ENCODE results near the gene TUBA1C. TPM values are rescaled to one million over a fixed set of nuclear protein-coding genes. Genes with fewer than 3 reads are reported as not detected.
A peak's percentile ranks its signal among the peaks of the same experiment; 100 is the strongest.
"Not testable (repeated sequence)": the region's sequence is repeated elsewhere in the genome, so short reads cannot be mapped to it uniquely, and the experiment has no call there.

Gene TUBA1C
- total RNA-seq, 1 experiment from 2014 or later: 660 TPM

GRCh38 chr12:49282302-49282701, 17.4 kb downstream of the TUBA1C start:
- H3K27ac Mint-ChIP-seq: 0 out of 7 replicates have a peak overlapping the region, but pooled peaks of 1 of the 3 experiments have one; percentile 73
- Histone ChIP-seq H3K27me3 (ENCODE audit: insufficient read depth, low read length) (no peaks in the 10 kb centered on the region), H4K20me1 (ENCODE audit: control insufficient read depth, insufficient read depth, insufficient read length) (no peaks in the 10 kb centered on the region), H4K5ac (ENCODE audit: insufficient read length, low read depth, low read length) (no peak overlapping the region), H2BK5ac (ENCODE audit: insufficient read length, low read length) (no peak overlapping the region), H3K27ac (ENCODE audit: insufficient read length, low read depth, low read length) (no peak overlapping the region), H3K79me1 (ENCODE audit: insufficient read depth, low read depth, low read length, poor library complexity, severe bottlenecking) (no peaks in the 10 kb centered on the region), H2BK15ac (ENCODE audit: low read depth, low read length) (no peak overlapping the region), H3K14ac (ENCODE audit: insufficient read depth, low read length) (no peak overlapping the region), H3K4ac (ENCODE audit: low read depth, low read length) (no peak overlapping the region), H3T11ph (ENCODE audit: low read length) (no peak overlapping the region), H3K9ac (ENCODE audit: extremely low read depth, insufficient read length, low read length) (no peak overlapping the region), H3K18ac (ENCODE audit: insufficient read length, low read depth, low read length) (no peak overlapping the region), H2BK20ac (ENCODE audit: low read depth, low read length, poor library complexity, severe bottlenecking) (no peak overlapping the region), H3K56ac (ENCODE audit: insufficient read length, low read depth, low read length) (no peak overlapping the region), H2BK12ac (ENCODE audit: insufficient read length, low read depth, low read length) (no peak overlapping the region), H2AK5ac (ENCODE audit: insufficient read length, low read length) (no peak overlapping the region), H3K9me3 (ENCODE audit: control insufficient read depth, low read depth, low read length) (no peaks in the 10 kb centered on the region), H4K91ac (ENCODE audit: insufficient read length, low read depth, low read length) (no peak overlapping the region), H3K4me2 (ENCODE audit: insufficient read depth, insufficient read length, low read length) (no peak overlapping the region), H3K4me1 (ENCODE audit: insufficient read depth, low read length) (no peaks in the 10 kb centered on the region; the same call in 1 of the 2 replicates), H3K23me2 (ENCODE audit: insufficient read length, low read depth, low read length, poor library complexity, severe bottlenecking) (no peaks in the 10 kb centered on the region), H2AFZ (ENCODE audit: low read length) (no peak overlapping the region), H4K8ac (replicated peaks; ENCODE audit: insufficient read length, low read depth, low read length) (no peak overlapping the region), H3K23ac (ENCODE audit: insufficient read length, low read depth, low read length) (no peak overlapping the region), H3K79me2 (ENCODE audit: insufficient read depth, low read length) (no peaks in the 10 kb centered on the region), H2BK120ac (ENCODE audit: low read depth, low read length, poor library complexity, severe bottlenecking) (no peak overlapping the region)
- no peak for TF ChIP-seq CTCF (conservative IDR thresholded peaks at IDR 0.05)
- H3K36me3 Mint-ChIP-seq (ENCODE audit: insufficient read depth in 1 of 3, low read depth in 3 of 3): no peaks in the 10 kb centered on the region
- no CpG with 5 or more reads among the region's 5 CpGs for WGBS (ENCODE audit: extremely low coverage, insufficient read length, low lambda C conversion rate)
- H3K9me3 Mint-ChIP-seq: no peaks in the 10 kb centered on the region
- no peak overlapping the region for H3K4me3 Mint-ChIP-seq
- peaks cover 13% of the 10 kb centered on the region for H3K27me3 Mint-ChIP-seq (ENCODE audit: low read depth)
- H3K4me1 Mint-ChIP-seq: peaks cover 15 to 25% of the 10 kb centered on the region in 2 experiments
- no peak for DNase-seq

GRCh38 chr12:49282740-49283375, 18.0 kb downstream of the TUBA1C start:
- not testable (repeated sequence) for H3K27ac Mint-ChIP-seq; H3K14ac ChIP-seq (ENCODE audit: insufficient read depth, low read length); DNase-seq; H2BK5ac ChIP-seq (ENCODE audit: insufficient read length, low read length); H2BK20ac ChIP-seq (ENCODE audit: low read depth, low read length, poor library complexity, severe bottlenecking); H4K8ac ChIP-seq (replicated peaks; ENCODE audit: insufficient read length, low read depth, low read length); H3K9me3 Mint-ChIP-seq; H3K18ac ChIP-seq (ENCODE audit: insufficient read length, low read depth, low read length); H3K27me3 ChIP-seq (ENCODE audit: insufficient read depth, low read length); H3K4me2 ChIP-seq (ENCODE audit: insufficient read depth, insufficient read length, low read length); H3K27ac ChIP-seq (ENCODE audit: insufficient read length, low read depth, low read length); H2BK12ac ChIP-seq (ENCODE audit: insufficient read length, low read depth, low read length); H3K9me3 ChIP-seq (ENCODE audit: control insufficient read depth, low read depth, low read length); H2AFZ ChIP-seq (ENCODE audit: low read length); H3K79me1 ChIP-seq (ENCODE audit: insufficient read depth, low read depth, low read length, poor library complexity, severe bottlenecking); H3K4me1 ChIP-seq (ENCODE audit: insufficient read depth, low read length); H3K79me2 ChIP-seq (ENCODE audit: insufficient read depth, low read length); H2BK15ac ChIP-seq (ENCODE audit: low read depth, low read length); H4K91ac ChIP-seq (ENCODE audit: insufficient read length, low read depth, low read length); H3T11ph ChIP-seq (ENCODE audit: low read length); H3K9ac ChIP-seq (ENCODE audit: extremely low read depth, insufficient read length, low read length); H3K23me2 ChIP-seq (ENCODE audit: insufficient read length, low read depth, low read length, poor library complexity, severe bottlenecking); H3K23ac ChIP-seq (ENCODE audit: insufficient read length, low read depth, low read length); H2BK120ac ChIP-seq (ENCODE audit: low read depth, low read length, poor library complexity, severe bottlenecking); H4K20me1 ChIP-seq (ENCODE audit: control insufficient read depth, insufficient read depth, insufficient read length); H3K4ac ChIP-seq (ENCODE audit: low read depth, low read length); H3K36me3 Mint-ChIP-seq (ENCODE audit: insufficient read depth in 1 of 3, low read depth in 3 of 3); H2AK5ac ChIP-seq (ENCODE audit: insufficient read length, low read length); H3K4me3 Mint-ChIP-seq; H3K56ac ChIP-seq (ENCODE audit: insufficient read length, low read depth, low read length); H4K5ac ChIP-seq (ENCODE audit: insufficient read length, low read depth, low read length)
- no CpG with 5 or more reads among the region's 6 CpGs for WGBS (ENCODE audit: extremely low coverage, insufficient read length, low lambda C conversion rate)
- H3K4me1 Mint-ChIP-seq: peaks cover 15 to 25% of the 10 kb centered on the region in 2 experiments
- peaks cover 17% of the 10 kb centered on the region for H3K27me3 Mint-ChIP-seq (ENCODE audit: low read depth)

All from H9 (cell line).